K562 (cell line): ENCODE data around the gene CNPY4. TPM values are rescaled to one million over a fixed set of nuclear protein-coding genes. Genes with fewer than 3 reads are reported as not detected.
A peak's percentile ranks its signal among the peaks of the same experiment; 100 is the strongest.

Experiments used
- FUS ChIP-seq: fragments of 200-400 bp; formaldehyde crosslinking; optimal IDR thresholded peaks from 2 replicates; pipeline ENCODE3; 2017; ENCODE audit warnings: low read depth, low read length
- HIVEP1 ChIP-seq: fragments of 250-450 bp; sonication (Bioruptor Pico); IDR thresholded peaks from 2 replicates; pipeline ENCODE4 v1.4.0; 2020; ENCODE audit warnings: mild to moderate bottlenecking
- KDM1A ChIP-seq, 2 experiments: fragments of 450-650 bp; IDR thresholded peaks; 2 replicates each; pipeline ENCODE4 v1.6.1; 2016; ENCODE audit warnings: mild to moderate bottlenecking in 2 of 2
- KLF6 ChIP-seq: fragments of 250-450 bp; sonication (Bioruptor Pico); IDR thresholded peaks from 2 replicates; pipeline ENCODE4 v1.4.0; 2020; ENCODE audit warnings: mild to moderate bottlenecking, moderate library complexity, borderline replicate concordance
- MEIS2 ChIP-seq: fragments of 450-650 bp; IDR thresholded peaks from 2 replicates; pipeline ENCODE4 v1.6.1; 2014; ENCODE audit warnings: mild to moderate bottlenecking; ENCODE audit not compliant: partially characterized antibody
- RBM25 ChIP-seq: fragments of 200-400 bp; formaldehyde crosslinking; IDR thresholded peaks from 2 replicates; pipeline ENCODE4 v1.6.1; 2018; ENCODE audit warnings: low read length, low read depth, moderate library complexity; ENCODE audit not compliant: severe bottlenecking
- TCF3 ChIP-seq: sonication (generic); formaldehyde crosslinking; IDR thresholded peaks from 2 replicates; pipeline ENCODE4 v1.4.0; 2020; ENCODE audit warnings: mild to moderate bottlenecking, missing genetic modification reagents
- TCFL5 ChIP-seq: fragments of 250-450 bp; sonication (Bioruptor Pico); conservative IDR thresholded peaks from 2 replicates; pipeline ENCODE4 v1.6.1; 2021; ENCODE audit warnings: mild to moderate bottlenecking, moderate library complexity, matching md5 sums
- TRIM28 ChIP-seq: fragments of 450-650 bp; IDR thresholded peaks from 2 replicates; pipeline ENCODE4 v1.6.1; 2017
- ZNF347 ChIP-seq: fragments of 450-650 bp; formaldehyde crosslinking; IDR thresholded peaks from 2 replicates; pipeline ENCODE4 v1.4.0; 2020; ENCODE audit warnings: low read depth, mild to moderate bottlenecking, moderate library complexity
- polyA plus RNA-seq, 8 experiments: library from polyadenylated mRNA; depleted of rRNA in 4 of 8; stranded (reverse) in 5 of 8; unstranded in 3 of 8; fragments of >200 nt; fragmentation: Nextera tagmentation in 2 of 8; fragmentation: Illumina TruSeq in 1 of 8; extraction: Ambion mirVana in 2 of 8; extraction: Trizol in 1 of 8; gene quantifications; 2 replicates each; pipeline versions ENCODE4 v1.2.1 to v1.2.3, GENCODE V29; 2011 to 2014; ENCODE audit warnings: inconsistent platforms in 1 of 8, missing spikeins in 1 of 8
- total RNA-seq, 7 experiments: library from RNA; depleted of rRNA in 6 of 7; stranded (reverse); fragments of >200 nt in 6 of 7; fragmentation: Illumina TruSeq in 2 of 7; extraction: Trizol in 2 of 7; gene quantifications; 2 replicates each; pipeline versions ENCODE4 v1.2.1 to v1.2.3, GENCODE V29; 2011 to 2021; ENCODE audit warnings: low replicate concordance in 1 of 7
- TF ChIP-seq, protein P1 (sequence below): fragments of 250-450 bp; sonication (Bioruptor Pico); IDR thresholded peaks from 2 replicates; pipeline ENCODE4 v1.4.0; 2020
- TF ChIP-seq, protein P2 (sequence below): fragments of 450-650 bp; IDR thresholded peaks from 2 replicates; pipeline ENCODE4 v1.6.1; 2017; ENCODE audit warnings: antibody characterized with exemption, mild to moderate bottlenecking
- TF ChIP-seq, protein P3 (sequence below), 2 experiments: fragments of 450-650 bp; IDR thresholded peaks; 2 replicates each; pipeline ENCODE4 v1.6.1; 2016

Gene CNPY4
- total and polyA plus RNA-seq, 9 of the 15 experiments (the other 6 are each of a cell fraction or from before 2014, with no cell fraction given), result 1.9 to 11.2 (median 7.0) TPM

DNA sequence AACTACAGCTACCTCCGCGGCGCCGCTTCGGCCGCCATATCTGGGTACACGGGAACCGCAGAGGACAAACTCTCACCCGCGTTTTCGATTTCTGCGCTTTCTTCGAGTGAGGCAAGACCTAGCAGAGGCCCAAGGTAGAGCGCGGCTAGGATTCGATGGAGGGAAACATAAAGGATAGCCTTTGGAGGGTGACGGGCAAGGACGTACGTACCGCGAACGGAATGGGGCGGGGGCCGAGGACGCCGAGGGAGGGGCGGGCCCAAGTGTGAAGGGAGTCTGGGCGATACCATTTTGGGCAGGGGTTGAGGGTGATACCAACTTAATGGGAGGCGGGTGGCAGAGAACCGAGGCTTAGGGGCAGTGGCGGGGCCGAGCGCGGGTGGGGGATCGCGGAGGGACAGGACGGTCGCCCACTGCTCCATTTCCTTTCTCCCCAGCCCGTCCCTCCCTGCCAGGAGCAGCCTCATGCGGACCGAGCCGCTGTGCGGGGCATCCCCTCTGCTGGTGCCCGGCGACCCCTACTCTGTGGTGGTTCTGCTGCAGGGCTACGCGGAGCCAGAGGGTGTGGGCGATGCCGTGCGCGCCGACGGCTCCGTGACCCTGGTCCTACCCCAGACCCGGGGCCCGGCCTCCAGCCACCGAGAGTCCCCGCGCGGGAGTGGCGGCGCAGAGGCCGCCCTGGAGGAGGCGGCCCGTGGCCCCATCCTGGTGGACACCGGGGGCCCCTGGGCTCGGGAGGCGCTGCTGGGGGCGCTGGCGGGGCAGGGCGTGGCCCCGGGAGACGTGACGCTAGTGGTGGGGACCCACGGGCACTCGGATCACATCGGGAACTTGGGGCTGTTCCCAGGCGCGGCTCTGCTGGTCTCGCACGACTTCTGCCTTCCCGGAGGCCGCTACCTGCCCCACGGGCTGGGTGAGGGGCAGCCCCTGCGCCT is 7.8 kb downstream of the CNPY4 start, which contains the start of gene MBLAC1 (continued):
- TF ChIP-seq, protein P1, sequence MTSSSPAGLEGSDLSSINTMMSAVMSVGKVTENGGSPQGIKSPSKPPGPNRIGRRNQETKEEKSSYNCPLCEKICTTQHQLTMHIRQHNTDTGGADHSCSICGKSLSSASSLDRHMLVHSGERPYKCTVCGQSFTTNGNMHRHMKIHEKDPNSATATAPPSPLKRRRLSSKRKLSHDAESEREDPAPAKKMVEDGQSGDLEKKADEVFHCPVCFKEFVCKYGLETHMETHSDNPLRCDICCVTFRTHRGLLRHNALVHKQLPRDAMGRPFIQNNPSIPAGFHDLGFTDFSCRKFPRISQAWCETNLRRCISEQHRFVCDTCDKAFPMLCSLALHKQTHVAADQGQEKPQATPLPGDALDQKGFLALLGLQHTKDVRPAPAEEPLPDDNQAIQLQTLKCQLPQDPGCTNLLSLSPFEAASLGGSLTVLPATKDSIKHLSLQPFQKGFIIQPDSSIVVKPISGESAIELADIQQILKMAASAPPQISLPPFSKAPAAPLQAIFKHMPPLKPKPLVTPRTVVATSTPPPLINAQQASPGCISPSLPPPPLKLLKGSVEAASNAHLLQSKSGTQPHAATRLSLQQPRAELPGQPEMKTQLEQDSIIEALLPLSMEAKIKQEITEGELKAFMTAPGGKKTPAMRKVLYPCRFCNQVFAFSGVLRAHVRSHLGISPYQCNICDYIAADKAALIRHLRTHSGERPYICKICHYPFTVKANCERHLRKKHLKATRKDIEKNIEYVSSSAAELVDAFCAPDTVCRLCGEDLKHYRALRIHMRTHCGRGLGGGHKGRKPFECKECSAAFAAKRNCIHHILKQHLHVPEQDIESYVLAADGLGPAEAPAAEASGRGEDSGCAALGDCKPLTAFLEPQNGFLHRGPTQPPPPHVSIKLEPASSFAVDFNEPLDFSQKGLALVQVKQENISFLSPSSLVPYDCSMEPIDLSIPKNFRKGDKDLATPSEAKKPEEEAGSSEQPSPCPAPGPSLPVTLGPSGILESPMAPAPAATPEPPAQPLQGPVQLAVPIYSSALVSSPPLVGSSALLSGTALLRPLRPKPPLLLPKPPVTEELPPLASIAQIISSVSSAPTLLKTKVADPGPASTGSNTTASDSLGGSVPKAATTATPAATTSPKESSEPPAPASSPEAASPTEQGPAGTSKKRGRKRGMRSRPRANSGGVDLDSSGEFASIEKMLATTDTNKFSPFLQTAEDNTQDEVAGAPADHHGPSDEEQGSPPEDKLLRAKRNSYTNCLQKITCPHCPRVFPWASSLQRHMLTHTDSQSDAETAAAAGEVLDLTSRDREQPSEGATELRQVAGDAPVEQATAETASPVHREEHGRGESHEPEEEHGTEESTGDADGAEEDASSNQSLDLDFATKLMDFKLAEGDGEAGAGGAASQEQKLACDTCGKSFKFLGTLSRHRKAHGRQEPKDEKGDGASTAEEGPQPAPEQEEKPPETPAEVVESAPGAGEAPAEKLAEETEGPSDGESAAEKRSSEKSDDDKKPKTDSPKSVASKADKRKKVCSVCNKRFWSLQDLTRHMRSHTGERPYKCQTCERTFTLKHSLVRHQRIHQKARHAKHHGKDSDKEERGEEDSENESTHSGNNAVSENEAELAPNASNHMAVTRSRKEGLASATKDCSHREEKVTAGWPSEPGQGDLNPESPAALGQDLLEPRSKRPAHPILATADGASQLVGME (CRISPR knock-in tag), result no peak
- TF ChIP-seq, protein P2, sequence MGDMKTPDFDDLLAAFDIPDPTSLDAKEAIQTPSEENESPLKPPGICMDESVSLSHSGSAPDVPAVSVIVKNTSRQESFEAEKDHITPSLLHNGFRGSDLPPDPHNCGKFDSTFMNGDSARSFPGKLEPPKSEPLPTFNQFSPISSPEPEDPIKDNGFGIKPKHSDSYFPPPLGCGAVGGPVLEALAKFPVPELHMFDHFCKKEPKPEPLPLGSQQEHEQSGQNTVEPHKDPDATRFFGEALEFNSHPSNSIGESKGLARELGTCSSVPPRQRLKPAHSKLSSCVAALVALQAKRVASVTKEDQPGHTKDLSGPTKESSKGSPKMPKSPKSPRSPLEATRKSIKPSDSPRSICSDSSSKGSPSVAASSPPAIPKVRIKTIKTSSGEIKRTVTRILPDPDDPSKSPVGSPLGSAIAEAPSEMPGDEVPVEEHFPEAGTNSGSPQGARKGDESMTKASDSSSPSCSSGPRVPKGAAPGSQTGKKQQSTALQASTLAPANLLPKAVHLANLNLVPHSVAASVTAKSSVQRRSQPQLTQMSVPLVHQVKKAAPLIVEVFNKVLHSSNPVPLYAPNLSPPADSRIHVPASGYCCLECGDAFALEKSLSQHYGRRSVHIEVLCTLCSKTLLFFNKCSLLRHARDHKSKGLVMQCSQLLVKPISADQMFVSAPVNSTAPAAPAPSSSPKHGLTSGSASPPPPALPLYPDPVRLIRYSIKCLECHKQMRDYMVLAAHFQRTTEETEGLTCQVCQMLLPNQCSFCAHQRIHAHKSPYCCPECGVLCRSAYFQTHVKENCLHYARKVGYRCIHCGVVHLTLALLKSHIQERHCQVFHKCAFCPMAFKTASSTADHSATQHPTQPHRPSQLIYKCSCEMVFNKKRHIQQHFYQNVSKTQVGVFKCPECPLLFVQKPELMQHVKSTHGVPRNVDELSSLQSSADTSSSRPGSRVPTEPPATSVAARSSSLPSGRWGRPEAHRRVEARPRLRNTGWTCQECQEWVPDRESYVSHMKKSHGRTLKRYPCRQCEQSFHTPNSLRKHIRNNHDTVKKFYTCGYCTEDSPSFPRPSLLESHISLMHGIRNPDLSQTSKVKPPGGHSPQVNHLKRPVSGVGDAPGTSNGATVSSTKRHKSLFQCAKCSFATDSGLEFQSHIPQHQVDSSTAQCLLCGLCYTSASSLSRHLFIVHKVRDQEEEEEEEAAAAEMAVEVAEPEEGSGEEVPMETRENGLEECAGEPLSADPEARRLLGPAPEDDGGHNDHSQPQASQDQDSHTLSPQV, result peak; percentile 78
- no peak; the same call in 1 of the 2 replicates for TF ChIP-seq TCF3
- TF ChIP-seq TCFL5 (CRISPR knock-in tag), result no peak
- no peak for TF ChIP-seq MEIS2
- peak in 1 of 2 experiments; percentile 88; a peak in 2 of 4 replicates for TF ChIP-seq KDM1A (IDR thresholded peaks at IDR 0.05)
- TF ChIP-seq RBM25, result peak; percentile 93
- TF ChIP-seq KLF6 (CRISPR knock-in tag), result 0 out of 2 replicates have a peak, but pooled peaks have one; percentile 73
- peak; percentile 67 for TF ChIP-seq FUS
- TF ChIP-seq TRIM28, result no peak
- TF ChIP-seq HIVEP1 (CRISPR knock-in tag), result 0 out of 2 replicates have a peak, but pooled peaks have one; percentile 35
- TF ChIP-seq ZNF347, result no peak
- TF ChIP-seq, protein P3, sequence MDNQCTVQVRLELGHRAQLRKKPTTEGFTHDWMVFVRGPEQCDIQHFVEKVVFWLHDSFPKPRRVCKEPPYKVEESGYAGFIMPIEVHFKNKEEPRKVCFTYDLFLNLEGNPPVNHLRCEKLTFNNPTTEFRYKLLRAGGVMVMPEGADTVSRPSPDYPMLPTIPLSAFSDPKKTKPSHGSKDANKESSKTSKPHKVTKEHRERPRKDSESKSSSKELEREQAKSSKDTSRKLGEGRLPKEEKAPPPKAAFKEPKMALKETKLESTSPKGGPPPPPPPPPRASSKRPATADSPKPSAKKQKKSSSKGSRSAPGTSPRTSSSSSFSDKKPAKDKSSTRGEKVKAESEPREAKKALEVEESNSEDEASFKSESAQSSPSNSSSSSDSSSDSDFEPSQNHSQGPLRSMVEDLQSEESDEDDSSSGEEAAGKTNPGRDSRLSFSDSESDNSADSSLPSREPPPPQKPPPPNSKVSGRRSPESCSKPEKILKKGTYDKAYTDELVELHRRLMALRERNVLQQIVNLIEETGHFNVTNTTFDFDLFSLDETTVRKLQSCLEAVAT (IDR thresholded peaks at IDR 0.05), result peak in 1 of 2 experiments; percentile 70; a peak in 2 of 4 replicates
